ELF-1 (cell line): ENCODE measurements around the gene PFKFB1.

Source experiments
- DNase-seq: peaks from one replicate; pipeline ENCODE4 v3.0.0-alpha.2; 2016; ENCODE audit warnings: low read depth, low spot score

The PFKFB1 gene

GRCh38 chrX:54994099-54994498 is at the start of gene PFKFB1:
Gene PFKFB1 (minus strand): TSS chrX:54994188. CDS start chrX:54994007, 181 bp downstream.
- DNase-seq, result no peak

GRCh38 chrX:55041514-55041913 is 47.5 kb upstream of the PFKFB1 start:
- DNase-seq, result no peak

GRCh38 chrX:55039471-55039870 is 45.5 kb upstream of the PFKFB1 start:
- DNase-seq, result no peak

GRCh38 chrX:55033429-55033828 is 39.4 kb upstream of the PFKFB1 start:
- DNase-seq, result no peak

- no peak for DNase-seq
Observed at GRCh38 chrX:55030271-55031205, 36.5 kb upstream of the PFKFB1 start, which contains the start of gene ALAS2. Gene ALAS2 (minus strand): TSS chrX:55030977. CDS start chrX:55026000, 4,977 bp downstream.

GRCh38 chrX:55029291-55029690 is 35.3 kb upstream of the PFKFB1 start:
- DNase-seq, result no peak

GRCh38 chrX:55028611-55029010 is 34.6 kb upstream of the PFKFB1 start:
- no peak for DNase-seq

- no peak for DNase-seq
Observed at GRCh38 chrX:55028040-55028439, 34.1 kb upstream of the PFKFB1 start.

- DNase-seq, result no peak
Observed at GRCh38 chrX:55026840-55027239, 32.9 kb upstream of the PFKFB1 start.

- no peak for DNase-seq
Observed at GRCh38 chrX:55026143-55026542, 32.2 kb upstream of the PFKFB1 start.

- DNase-seq, result no peak
Observed at GRCh38 chrX:55014897-55015299, 20.9 kb upstream of the PFKFB1 start.

- no peak for DNase-seq
Observed at GRCh38 chrX:55011294-55011693, 17.3 kb upstream of the PFKFB1 start.

- peak; percentile 26 for DNase-seq
Observed at GRCh38 chrX:55008571-55009358, 14.8 kb upstream of the PFKFB1 start.

- DNase-seq, result no peak
Observed at GRCh38 chrX:55007656-55008055, 13.7 kb upstream of the PFKFB1 start.

GRCh38 chrX:55006827-55007621 is 13.0 kb upstream of the PFKFB1 start:
- peak; percentile 38 for DNase-seq

- DNase-seq, result no peak
Observed at GRCh38 chrX:55005256-55005655, 11.3 kb upstream of the PFKFB1 start.

- no peak for DNase-seq
Observed at GRCh38 chrX:55004231-55004630, 10.2 kb upstream of the PFKFB1 start.

GRCh38 chrX:54999717-55000598 is 6.0 kb upstream of the PFKFB1 start, which contains the start of gene APEX2:
Gene APEX2 (plus strand): TSS chrX:55000363. CDS start chrX:55000423, 60 bp downstream.
- peak; percentile 98 for DNase-seq

GRCh38 chrX:54995621-54996020 is 1.6 kb upstream of the PFKFB1 start:
- no peak for DNase-seq

- DNase-seq, result no peak
Observed at GRCh38 chrX:54994668-54995351, 822 bp upstream of the PFKFB1 start.
